MCF 10A (cell line): Measurements from ENCODE around the gene NFXL1. TPM values are rescaled to one million over a fixed set of nuclear protein-coding genes. Genes with fewer than 3 reads are reported as not detected.

Experiments
- BruUV-seq: library from RNA; stranded (reverse); fragments of 400-500 nt; replicated peaks from 2 replicates; lab custom pipeline; 2021; lab: Mats Ljungman, UMichigan
- CTCF ChIA-PET: fragments of 300-600 bp; sonication (Branson Sonifier 250); formaldehyde crosslinking; extraction: SDS; loops from one replicate; lab custom pipeline; 2021; ENCODE audit warnings: antibody characterized with exemption, inconsistent platforms; lab: Yijun Ruan, JAX
- POLR2A ChIA-PET: fragments of 300-600, 350-650 bp; sonication (Branson Sonifier 250); formaldehyde crosslinking; extraction: SDS; loops from one replicate; lab custom pipeline; 2020; ENCODE audit warnings: antibody characterized with exemption, inconsistent platforms; lab: Yijun Ruan, JAX
- DNase-seq: peaks from one replicate; pipeline ENCODE4 v3.0.0-alpha.2; 2018; ENCODE audit not compliant: unreplicated experiment
- H3K27ac Mint-ChIP-seq: one replicate; pipeline ENCODE4 v1.8.0; 2022; ENCODE audit warnings: mild to moderate bottlenecking, low read depth, mixed read lengths; ENCODE audit not compliant: unreplicated experiment
- H3K27me3 Mint-ChIP-seq: one replicate; pipeline ENCODE4 v1.8.0; 2022; ENCODE audit warnings: mixed read lengths; ENCODE audit not compliant: insufficient read depth, unreplicated experiment
- H3K36me3 Mint-ChIP-seq: one replicate; pipeline ENCODE4 v1.8.0; 2022; ENCODE audit warnings: mild to moderate bottlenecking, moderate library complexity, mixed read lengths; ENCODE audit not compliant: insufficient read depth, unreplicated experiment
- H3K4me1 Mint-ChIP-seq: one replicate; pipeline ENCODE4 v1.8.0; 2022; ENCODE audit warnings: mixed read lengths; ENCODE audit not compliant: insufficient read depth, unreplicated experiment
- H3K4me3 Mint-ChIP-seq: one replicate; pipeline ENCODE4 v1.8.0; 2022; ENCODE audit warnings: mild to moderate bottlenecking, moderate library complexity, mixed read lengths; ENCODE audit not compliant: unreplicated experiment
- H3K9me3 Mint-ChIP-seq: one replicate; pipeline ENCODE4 v1.8.0; 2022; ENCODE audit warnings: mixed read lengths; ENCODE audit not compliant: unreplicated experiment
- CTCF ChIP-seq: fragments of 200-600 bp; IDR thresholded peaks from one replicate; pipeline ENCODE4 v1.8.0; 2022; ENCODE audit warnings: antibody characterized with exemption, mild to moderate bottlenecking; ENCODE audit not compliant: unreplicated experiment
- intact Hi-C: fragments of 100-400 bp; cut with micrococcal nuclease; formaldehyde crosslinking; loops from 2 replicates; pipeline ENCODE4 v1.14.1; 2022
- total RNA-seq: library from RNA; stranded (reverse); gene quantifications from 2 replicates; pipeline ENCODE4 v1.2.3, GENCODE V29; 2022

The NFXL1 gene
- total RNA-seq, 1 experiment from 2014 or later: 52.4 TPM

DNA sequence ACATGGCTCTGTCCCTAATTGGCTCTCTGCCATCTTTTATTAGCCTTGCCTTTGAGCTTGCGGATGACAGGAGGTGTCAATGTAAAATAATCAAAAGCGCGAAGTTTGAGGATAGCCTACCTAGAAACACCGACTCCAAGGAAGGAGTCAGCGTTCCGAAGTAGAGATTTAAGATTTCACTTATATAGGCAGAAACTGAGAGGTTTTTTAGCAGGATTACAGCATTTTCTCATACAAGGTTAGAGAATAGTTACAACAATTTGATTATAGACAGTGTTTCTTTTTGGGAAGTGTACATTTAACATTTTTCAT lies 499 bp upstream of the NFXL1 start:
- CTCF ChIA-PET: interaction anchor here (2.0 to 3.1 kb wide), 2 partner anchors 11 to 19 kb away, joined by 6 to 14 read pairs; no protein-coding TSS in a partner anchor
- no peak for DNase-seq
- TSS peak; percentile 53 for BruUV-seq
- Mint-ChIP-seq H3K4me1 (peaks cover 20% of the 10 kb centered on the region), H3K4me3 (peak overlapping the region; percentile 88), H3K27me3 (no peaks in the 10 kb centered on the region), H3K27ac (peak overlapping the region; percentile 83), H3K36me3 (peaks cover 18% of the 10 kb centered on the region), H3K9me3 (peaks cover 7% of the 10 kb centered on the region)
- POLR2A ChIA-PET: interaction anchor here (0.6 to 2.4 kb wide), 13 partner anchors 9 to 433 kb away, joined by 3 to 9 read pairs (median 3); no protein-coding TSS in a partner anchor
- intact Hi-C loops: no loop called here
- TF ChIP-seq CTCF: no peak

DNA sequence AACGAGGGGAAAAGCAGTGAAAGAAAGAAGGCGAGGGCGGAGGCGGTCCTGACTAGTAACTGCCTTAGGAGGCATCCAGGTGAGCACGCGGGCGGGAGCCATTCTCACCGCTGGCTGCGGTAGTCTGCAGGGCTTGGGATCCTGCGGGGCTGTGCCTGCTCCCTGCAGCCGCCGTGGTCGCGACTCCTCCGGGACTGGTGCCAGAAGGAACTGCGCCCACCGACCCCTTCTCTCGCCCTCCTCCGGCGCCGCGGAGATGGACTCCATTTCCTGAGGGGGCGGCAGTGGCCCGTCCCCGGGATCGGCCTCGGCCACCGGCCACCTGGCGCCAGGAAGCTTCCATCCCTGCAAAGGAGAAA lies 543 bp downstream of the NFXL1 start:
- Mint-ChIP-seq H3K27me3 (no peaks in the 10 kb centered on the region), H3K27ac (peak overlapping the region; percentile 83), H3K4me3 (peak overlapping the region; percentile 88), H3K9me3 (peaks cover 4% of the 10 kb centered on the region), H3K36me3 (peaks cover 28% of the 10 kb centered on the region), H3K4me1 (peaks cover 20% of the 10 kb centered on the region)
- no peak for DNase-seq
- no TSS peak for BruUV-seq
- intact Hi-C loops: no loop called here
- POLR2A ChIA-PET: interaction anchor here (0.7 to 2.4 kb wide), 10 partner anchors 8 to 638 kb away, joined by 3 to 9 read pairs (median 4); no protein-coding TSS in a partner anchor
- CTCF ChIA-PET: interaction anchor here (0.6 to 3.1 kb wide), 5 partner anchors 10 to 56 kb away, joined by 3 to 14 read pairs (median 5); no protein-coding TSS in a partner anchor
- TF ChIP-seq CTCF: no peak

- intact Hi-C loops: no loop called here
- POLR2A ChIA-PET: interaction anchor here (0.7 to 2.4 kb wide), 6 partner anchors 10 to 637 kb away, joined by 3 to 5 read pairs (median 4); no protein-coding TSS in a partner anchor
- TSS peak; percentile 57 for BruUV-seq
Measured at GRCh38 chr4:47913330-47913729, 1.1 kb downstream of the NFXL1 start.

More at GRCh38 chr4:47913330-47913729, 1.1 kb downstream of the NFXL1 start:
- Mint-ChIP-seq H3K4me3 (peak overlapping the region; percentile 88), H3K27ac (peak overlapping the region; percentile 83), H3K4me1 (peaks cover 23% of the 10 kb centered on the region), H3K36me3 (peaks cover 33% of the 10 kb centered on the region), H3K9me3 (no peaks in the 10 kb centered on the region), H3K27me3 (no peaks in the 10 kb centered on the region)
- no peak for TF ChIP-seq CTCF
- CTCF ChIA-PET: interaction anchor here (0.6 to 2.0 kb wide), 4 partner anchors 9 to 55 kb away, joined by 3 to 6 read pairs (median 4); no protein-coding TSS in a partner anchor
- DNase-seq: peak; percentile 41
